Bronchial epithelial cell (primary cell): ENCODE measurements around the gene NAA38. TPM values are rescaled to one million over a fixed set of nuclear protein-coding genes. Genes with fewer than 3 reads are reported as not detected.

Experiments
- DNase-seq: peaks from one replicate; pipeline ENCODE4 v3.0.0-alpha.2; 2010; ENCODE audit warnings: low read depth
- FAIRE-seq: peaks from 2 replicates; lab custom pipeline; 2011; peaks lifted over from hg19 to GRCh38; lab: Jason Lieb, UNC
- H3K27me3 ChIP-seq: 2 replicates; pipeline ENCODE4 v1.5.1; 2011; ENCODE audit warnings: low read length; ENCODE audit not compliant: control insufficient read depth, insufficient read depth
- H3K36me3 ChIP-seq: 2 replicates; pipeline ENCODE4 v1.5.1; 2011; ENCODE audit warnings: low read length; ENCODE audit not compliant: control insufficient read depth, insufficient read depth
- H3K4me3 ChIP-seq: 2 replicates; pipeline ENCODE4 v1.5.1; 2011; ENCODE audit warnings: mild to moderate bottlenecking, low read depth, low read length, control low read depth
- CTCF ChIP-seq: IDR thresholded peaks from 2 replicates; pipeline ENCODE4 v1.5.1; 2011; ENCODE audit warnings: mild to moderate bottlenecking, moderate library complexity, low read length, control low read depth, inconsistent platforms; ENCODE audit not compliant: insufficient read depth, severe bottlenecking
- total RNA-seq: library from RNA; depleted of rRNA; stranded (reverse); fragments of >200 nt; gene quantifications from 2 replicates; pipeline ENCODE4 v1.2.1, GENCODE V29; 2014

Gene NAA38
- total RNA-seq, 1 donor from 2014 or later = 36.6 TPM

- FAIRE-seq (no peak), DNase-seq (peak; percentile 76)
- TF ChIP-seq CTCF = no peak
- no peaks in the 10 kb centered on the region for H3K27me3 ChIP-seq
- peaks cover 31% of the 10 kb centered on the region for H3K36me3 ChIP-seq
- peak overlapping the region; percentile 67 for H3K4me3 ChIP-seq
Measured at GRCh38 chr17:7843536-7844291, 13.6 kb downstream of the NAA38 start.

- FAIRE-seq (no peak), DNase-seq (no peak)
- H3K27me3 ChIP-seq = no peaks in the 10 kb centered on the region
- H3K36me3 ChIP-seq = peaks cover 30% of the 10 kb centered on the region
- H3K4me3 ChIP-seq = peak overlapping the region; percentile 67
- no peak for TF ChIP-seq CTCF
Measured at GRCh38 chr17:7843257-7843535, 14.2 kb downstream of the NAA38 start.

GRCh38 chr17:7842380-7843256 is 14.7 kb downstream of the NAA38 start:
- Histone ChIP-seq H3K4me3 (peak overlapping the region; percentile 67), H3K27me3 (no peaks in the 10 kb centered on the region), H3K36me3 (peaks cover 26% of the 10 kb centered on the region)
- TF ChIP-seq CTCF = peak; percentile 7
- FAIRE-seq (no peak), DNase-seq (peak; percentile 94)

DNA sequence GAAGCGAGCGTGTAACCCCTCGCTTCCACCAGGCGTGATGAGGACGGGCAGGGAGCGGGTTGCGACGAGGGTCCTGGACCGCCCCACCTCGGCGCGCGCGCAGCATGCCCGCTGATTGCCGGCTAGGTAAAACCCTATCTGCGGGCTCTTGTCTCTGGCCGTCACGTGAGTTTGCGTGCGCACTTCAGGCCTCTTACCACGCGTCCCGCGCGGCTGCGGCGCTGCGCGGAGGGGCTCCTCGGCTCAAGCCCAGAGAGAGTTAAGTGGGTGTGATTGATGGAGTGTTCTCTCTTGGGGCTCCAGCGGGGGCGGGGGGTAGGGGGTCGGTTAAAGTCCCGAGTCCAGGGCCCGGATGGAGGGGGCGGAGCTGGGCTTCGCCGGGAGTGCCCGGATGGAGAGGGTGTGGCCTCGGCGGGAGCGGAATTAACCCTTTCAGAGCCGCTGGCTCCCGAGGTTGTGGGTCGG is 15.4 kb downstream of the NAA38 start:
- Histone ChIP-seq H3K36me3 (peaks cover 22% of the 10 kb centered on the region), H3K4me3 (peak overlapping the region; percentile 67), H3K27me3 (no peaks in the 10 kb centered on the region)
- no peak for TF ChIP-seq CTCF
- DNase-seq = peak; percentile 46
- no peak for FAIRE-seq

- DNase-seq (peak; percentile 79), FAIRE-seq (no peak)
- peaks cover 18% of the 10 kb centered on the region for H3K36me3 ChIP-seq
- no peaks in the 10 kb centered on the region for H3K27me3 ChIP-seq
- no peak for TF ChIP-seq CTCF
- H3K4me3 ChIP-seq = peak overlapping the region; percentile 67
Measured at GRCh38 chr17:7841396-7841914, 15.9 kb downstream of the NAA38 start.
